Stimulated activated CD4-positive, alpha-beta T cell treated with anti-CD3 and anti-CD28 coated beads, Interleukin-4, amount 100 ng/mL, for 48 hours (primary cell): Measurements from ENCODE around the gene LBR.
"Not testable (repeated sequence)": the region's sequence is repeated elsewhere in the genome, so short reads cannot be mapped to it uniquely, and the experiment has no call there.

ENCODE experiments used
- DNase-seq, 2 donors: peaks; one replicate each; pipeline ENCODE4 v3.0.0-alpha.2; 2020; ENCODE audit warnings: low read depth in 2 of 2

Gene LBR

GRCh38 chr1:225427235-225428067 is at the start of gene LBR:
Gene LBR, minus strand, starts transcription at chr1:225428038. Its CDS starts 3,963 bp downstream, at chr1:225424075.
- DNase-seq, result no peak

- DNase-seq, result no peak
Observed at GRCh38 chr1:225477296-225477911, 49.6 kb upstream of the LBR start.

- no peak for DNase-seq
Observed at GRCh38 chr1:225476538-225476988, 48.7 kb upstream of the LBR start.

- DNase-seq, result no peak
Observed at GRCh38 chr1:225476100-225476511, 48.3 kb upstream of the LBR start.

- DNase-seq, result peak; percentile 43 to 62
Observed at GRCh38 chr1:225474986-225475820, 47.4 kb upstream of the LBR start.

- DNase-seq, result no peak
Observed at GRCh38 chr1:225474439-225474985, 46.7 kb upstream of the LBR start.

- not testable (repeated sequence) for DNase-seq
Observed at GRCh38 chr1:225473676-225474438, 46.0 kb upstream of the LBR start.

- not testable (repeated sequence) for DNase-seq
Observed at GRCh38 chr1:225473266-225473665, 45.4 kb upstream of the LBR start.

- no peak for DNase-seq
Observed at GRCh38 chr1:225471453-225472301, 43.8 kb upstream of the LBR start.

- no peak for DNase-seq
Observed at GRCh38 chr1:225471109-225471452, 43.2 kb upstream of the LBR start.

GRCh38 chr1:225470211-225471108 is 42.6 kb upstream of the LBR start:
- DNase-seq, result no peak

GRCh38 chr1:225469051-225469450 is 41.2 kb upstream of the LBR start:
- DNase-seq, result no peak

GRCh38 chr1:225468270-225469020 is 40.6 kb upstream of the LBR start:
- DNase-seq, result no peak

GRCh38 chr1:225467193-225468020 is 39.6 kb upstream of the LBR start:
- peak; percentile 65 to 75 for DNase-seq

GRCh38 chr1:225466848-225467192 is 39.0 kb upstream of the LBR start:
- no peak for DNase-seq

GRCh38 chr1:225465793-225466517 is 38.1 kb upstream of the LBR start:
- DNase-seq, result no peak
